HG02623 (cell line): ENCODE measurements around the gene KRTAP10-12.

Source experiments
- ATAC-seq: cut with Tn5 transposase; IDR thresholded peaks from one replicate; pipeline ENCODE4 v1.9.1; 2021; ENCODE audit warnings: moderate library complexity; ENCODE audit not compliant: unreplicated experiment

KRTAP10-12 gene

GRCh38 chr21:44710756-44711326 is 13.9 kb downstream of the KRTAP10-12 start:
- ATAC-seq = no peak

GRCh38 chr21:44711327-44712202 is 14.6 kb downstream of the KRTAP10-12 start, which contains the start of gene TSPEAR:
TSS of gene TSPEAR (minus strand) at chr21:44711572. CDS start at chr21:44711514, 58 bp downstream.
- ATAC-seq = no peak

GRCh38 chr21:44712203-44713028 is 15.4 kb downstream of the KRTAP10-12 start:
- ATAC-seq = no peak

GRCh38 chr21:44713130-44713529 is 16.2 kb downstream of the KRTAP10-12 start:
- ATAC-seq = no peak

GRCh38 chr21:44713846-44714245 is 16.9 kb downstream of the KRTAP10-12 start:
- ATAC-seq = no peak

GRCh38 chr21:44714905-44715304 is 17.9 kb downstream of the KRTAP10-12 start:
- ATAC-seq = no peak

- ATAC-seq = no peak
Observed at GRCh38 chr21:44716984-44717383, 20.0 kb downstream of the KRTAP10-12 start.

GRCh38 chr21:44718093-44718492 is 21.1 kb downstream of the KRTAP10-12 start:
- no peak for ATAC-seq

GRCh38 chr21:44718571-44718970 is 21.6 kb downstream of the KRTAP10-12 start:
- ATAC-seq = no peak

- no peak for ATAC-seq
Observed at GRCh38 chr21:44720170-44720569, 23.2 kb downstream of the KRTAP10-12 start.

GRCh38 chr21:44722731-44723130 is 25.8 kb downstream of the KRTAP10-12 start:
- ATAC-seq = no peak

GRCh38 chr21:44723177-44724131 is 26.5 kb downstream of the KRTAP10-12 start:
- ATAC-seq = no peak

- ATAC-seq = no peak
Observed at GRCh38 chr21:44724196-44724595, 27.2 kb downstream of the KRTAP10-12 start.

- ATAC-seq = no peak
Observed at GRCh38 chr21:44724926-44725325, 28.0 kb downstream of the KRTAP10-12 start.

GRCh38 chr21:44726826-44727225 is 29.9 kb downstream of the KRTAP10-12 start:
- ATAC-seq = no peak

GRCh38 chr21:44727321-44727720 is 30.3 kb downstream of the KRTAP10-12 start:
- ATAC-seq = no peak

- no peak for ATAC-seq
Observed at GRCh38 chr21:44727757-44728156, 30.8 kb downstream of the KRTAP10-12 start.

GRCh38 chr21:44728716-44729115 is 31.7 kb downstream of the KRTAP10-12 start:
- no peak for ATAC-seq

GRCh38 chr21:44729336-44730027 is 32.5 kb downstream of the KRTAP10-12 start:
- no peak for ATAC-seq

GRCh38 chr21:44730028-44730395 is 33.0 kb downstream of the KRTAP10-12 start:
- no peak for ATAC-seq
